Limb (tissue), 2 donors: ENCODE data around the gene HECTD1.
"Not testable (repeated sequence)": the region's sequence is repeated elsewhere in the genome, so short reads cannot be mapped to it uniquely, and the experiment has no call there.

Source experiments
- DNase-seq, 2 donors: peaks; one replicate each; pipeline ENCODE4 v3.0.0-alpha.2; 2016; ENCODE audit errors: extremely low spot score in 2 of 2

The HECTD1 gene

DNA sequence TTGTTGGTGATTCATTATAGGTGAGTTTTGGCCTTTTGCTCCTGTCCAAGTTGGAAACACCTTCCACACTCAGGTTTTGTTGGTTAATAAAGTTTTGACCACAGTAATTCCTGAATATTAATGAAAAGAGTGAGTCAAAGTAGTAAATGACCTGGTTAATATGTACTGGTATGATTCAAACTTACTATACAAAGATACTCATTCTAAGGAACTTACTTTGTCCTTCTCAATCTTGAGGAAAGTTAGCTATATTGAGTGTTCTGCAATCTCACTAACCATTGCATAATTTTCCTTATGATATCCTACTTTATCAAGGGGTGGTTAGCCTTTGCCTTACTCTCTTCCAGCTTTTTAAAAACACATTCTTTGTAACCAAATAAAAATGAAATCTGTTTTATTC, 20.9 kb upstream of the HECTD1 start:
- DNase-seq: no peak

- DNase-seq: no peak
Measured at GRCh38 chr14:31224808-31225207, 17.2 kb upstream of the HECTD1 start.

- DNase-seq: no peak
Measured at GRCh38 chr14:31223331-31223730, 15.7 kb upstream of the HECTD1 start.

GRCh38 chr14:31222834-31223233, 15.2 kb upstream of the HECTD1 start:
- DNase-seq: no peak

DNA sequence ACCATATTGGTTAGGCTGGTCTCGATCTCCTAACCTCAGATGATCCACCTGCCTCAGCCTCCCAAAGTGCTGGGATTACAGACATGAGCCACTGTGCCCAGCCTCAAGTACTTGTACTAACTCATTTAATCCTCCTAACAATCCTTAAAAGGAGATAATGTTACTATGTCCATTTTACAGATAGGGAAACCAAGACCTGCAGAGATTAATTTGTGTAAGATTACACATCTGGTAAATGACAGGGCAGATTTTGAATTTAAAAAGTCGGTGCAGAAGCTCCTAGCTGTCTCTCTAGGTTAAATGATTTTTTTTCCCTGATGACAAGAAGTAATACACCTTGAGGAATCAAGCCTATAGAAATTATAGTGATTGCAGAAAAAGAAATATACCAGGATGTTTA, 13.7 kb upstream of the HECTD1 start:
- no peak for DNase-seq

DNA sequence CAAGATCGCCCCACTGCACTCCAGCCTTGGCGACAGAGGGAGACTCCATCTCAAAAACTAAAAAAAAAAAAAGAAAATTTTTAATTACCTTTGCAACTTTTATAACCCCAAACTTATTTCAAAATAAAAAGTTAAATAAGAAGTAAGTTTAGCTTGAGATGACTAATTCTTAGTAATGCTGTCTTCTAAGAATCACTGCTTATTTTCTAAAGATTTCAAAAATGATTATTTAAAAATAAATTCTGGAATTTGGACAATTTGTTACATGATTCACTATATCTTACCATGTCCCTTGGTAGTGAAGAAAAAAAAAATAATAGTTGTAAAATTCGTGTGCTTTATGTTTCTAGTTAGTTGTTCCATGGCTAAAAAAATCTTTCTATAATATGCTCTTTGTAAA, 11.6 kb upstream of the HECTD1 start:
- DNase-seq: no peak

DNA sequence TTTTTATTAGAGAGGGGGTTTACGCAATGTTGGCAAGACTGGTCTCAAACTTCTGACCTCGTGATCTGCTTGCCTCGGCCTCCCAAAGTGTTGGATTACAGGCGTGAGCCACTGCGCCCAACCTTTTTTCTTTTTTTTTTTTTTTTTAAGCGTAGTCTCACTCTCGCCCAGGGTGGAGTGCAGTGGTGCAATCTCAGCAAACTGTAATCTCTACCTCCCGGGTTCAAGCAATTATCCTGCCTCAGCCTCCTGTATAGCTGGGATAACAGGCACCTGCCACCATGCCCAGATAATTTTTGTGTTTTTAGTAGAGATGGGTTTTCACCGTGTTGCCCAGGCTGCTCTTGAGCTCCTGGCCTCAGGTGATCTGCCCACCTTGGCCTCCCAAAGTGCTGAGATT, 8.8 kb upstream of the HECTD1 start:
- no peak for DNase-seq

DNA sequence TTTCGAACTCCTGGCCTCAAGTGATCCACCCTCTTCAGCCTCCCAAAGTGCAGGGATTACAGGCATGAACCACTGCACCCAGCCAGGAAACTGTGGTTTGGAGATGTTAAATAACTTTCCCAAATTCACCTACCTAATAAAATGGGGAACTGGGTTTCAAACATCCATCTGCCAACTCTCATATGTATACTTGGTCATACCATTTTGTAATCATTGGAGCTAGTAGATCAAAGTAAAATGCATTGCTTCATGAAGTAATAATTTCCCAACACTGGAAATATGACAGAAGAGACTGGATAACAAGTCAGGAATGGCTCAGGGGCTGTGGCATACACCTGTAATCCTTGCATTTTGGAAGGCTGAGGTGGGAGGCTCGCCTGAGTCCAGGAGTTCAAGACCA, 5.3 kb upstream of the HECTD1 start:
- DNase-seq: no peak

DNA sequence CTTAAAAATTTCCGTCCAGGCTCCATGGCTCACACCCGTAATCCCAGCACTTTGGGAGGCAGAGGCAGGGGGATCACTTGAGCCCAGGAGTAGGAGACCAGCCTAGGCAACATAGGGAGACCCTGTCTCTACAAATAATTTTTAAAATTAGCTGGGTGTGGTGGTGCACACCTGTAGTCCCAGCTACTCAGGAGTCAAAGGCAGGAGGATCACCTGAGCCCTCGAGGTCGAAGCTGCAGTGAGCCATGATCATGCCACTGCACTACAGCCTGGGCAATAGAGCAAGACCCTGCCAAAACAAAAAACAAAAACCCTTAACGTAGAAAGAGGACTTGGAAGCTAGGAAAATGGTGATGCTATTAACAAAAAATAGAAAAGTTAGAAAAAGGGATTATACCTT, 2.0 kb upstream of the HECTD1 start:
- DNase-seq: no peak

- no peak for DNase-seq
Measured at GRCh38 chr14:31208546-31209424, 1.2 kb upstream of the HECTD1 start.

DNA sequence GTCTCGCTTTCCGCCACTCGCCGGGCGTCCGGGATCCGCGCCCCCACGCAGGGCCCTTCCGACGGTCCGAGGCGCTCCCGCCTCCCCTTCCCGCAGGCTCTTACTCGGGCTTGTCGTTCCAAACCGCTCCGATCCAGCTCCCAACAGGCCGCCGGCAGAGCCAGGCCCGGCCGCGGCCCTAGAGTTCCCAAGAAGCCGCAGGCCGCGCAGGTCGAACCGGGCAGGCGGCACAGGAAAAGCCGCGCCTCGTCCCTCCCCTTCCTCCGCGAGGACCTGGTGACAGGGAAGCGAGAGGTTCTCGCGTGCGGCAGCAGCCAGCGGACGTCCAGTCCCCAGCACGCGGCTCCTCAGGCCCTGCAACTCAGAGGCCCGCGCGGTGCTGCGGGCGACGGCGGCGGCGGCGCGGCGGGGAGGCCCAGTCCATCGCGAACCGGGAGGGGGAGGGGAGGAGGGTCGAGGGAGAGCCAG, 272 bp downstream of the HECTD1 start:
- no peak for DNase-seq

- DNase-seq: no peak
Measured at GRCh38 chr14:31206536-31207286, 882 bp downstream of the HECTD1 start.

GRCh38 chr14:31205681-31206535, 1.7 kb downstream of the HECTD1 start:
- DNase-seq: no peak

DNA sequence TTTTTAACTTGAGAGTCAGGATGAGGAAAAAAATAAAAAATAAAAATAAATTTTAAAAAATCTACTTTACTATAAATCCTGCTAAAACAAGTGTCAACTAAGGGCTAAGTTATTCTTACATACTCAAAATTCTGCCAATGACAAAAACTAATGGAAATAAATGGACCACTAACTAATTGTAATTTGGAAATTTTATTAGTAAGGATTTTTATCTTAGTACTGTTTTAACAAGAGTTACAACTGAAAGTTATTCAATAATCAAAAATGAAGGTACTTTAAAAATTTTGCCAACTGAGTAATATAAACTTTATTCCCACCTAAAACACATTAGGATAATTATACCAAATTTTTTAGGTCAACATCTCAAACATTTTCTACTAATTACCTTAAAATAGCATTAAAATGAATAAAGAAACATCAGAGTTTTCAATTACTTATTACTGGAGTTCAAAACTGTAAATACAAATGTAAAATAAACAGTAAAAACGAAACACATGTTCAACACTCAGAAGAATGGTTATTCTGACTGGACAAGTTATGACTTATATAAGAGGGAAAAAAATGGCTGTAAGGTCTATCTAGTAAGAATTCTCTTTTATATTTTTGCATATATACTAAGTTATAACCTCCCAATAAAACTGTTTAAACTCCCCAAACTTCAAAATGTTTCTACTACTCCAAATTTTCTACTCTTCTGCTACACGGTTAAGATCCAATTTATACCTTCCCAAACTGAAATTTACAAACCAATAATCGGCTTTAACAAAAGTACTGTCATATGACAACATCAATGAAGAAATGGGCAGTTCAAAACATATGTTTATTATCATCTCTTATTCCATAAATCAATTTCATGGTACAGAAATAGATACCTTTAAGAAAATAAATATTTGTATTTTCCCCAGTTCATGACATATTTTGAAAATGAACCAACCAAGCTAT, 2.7 kb downstream of the HECTD1 start:
- DNase-seq: no peak

DNA sequence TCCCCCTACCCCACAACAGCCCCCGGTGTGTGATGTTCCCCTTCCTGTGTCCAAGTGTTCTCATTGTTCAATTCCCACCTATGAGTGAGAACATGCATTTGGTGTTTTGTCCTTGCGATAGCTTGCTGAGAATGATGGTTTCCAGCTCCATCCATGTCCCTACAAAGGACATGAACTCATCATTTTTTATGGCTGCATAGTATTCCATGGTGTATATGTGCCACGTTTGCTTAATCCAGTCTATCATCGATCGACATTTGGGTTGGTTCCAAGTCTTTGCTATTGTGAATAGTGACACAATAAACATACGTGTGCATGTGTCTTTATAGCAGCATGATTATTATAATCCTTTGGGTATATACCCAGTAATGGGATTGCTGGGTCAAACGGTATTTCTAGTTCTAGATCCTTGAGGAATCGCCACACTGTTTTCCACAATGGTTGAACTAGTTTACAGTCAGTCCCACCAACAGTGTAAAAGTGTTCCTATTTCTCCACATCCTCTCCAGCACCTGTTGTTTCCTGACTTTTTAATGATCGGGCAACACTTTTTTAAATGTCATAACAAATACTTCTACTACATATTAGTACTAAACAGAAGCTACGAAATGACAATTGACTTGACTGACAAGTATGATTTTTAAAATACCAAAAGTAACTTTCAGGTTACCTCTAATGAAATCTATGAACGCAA, 3.5 kb downstream of the HECTD1 start:
- DNase-seq: not testable (repeated sequence)

DNA sequence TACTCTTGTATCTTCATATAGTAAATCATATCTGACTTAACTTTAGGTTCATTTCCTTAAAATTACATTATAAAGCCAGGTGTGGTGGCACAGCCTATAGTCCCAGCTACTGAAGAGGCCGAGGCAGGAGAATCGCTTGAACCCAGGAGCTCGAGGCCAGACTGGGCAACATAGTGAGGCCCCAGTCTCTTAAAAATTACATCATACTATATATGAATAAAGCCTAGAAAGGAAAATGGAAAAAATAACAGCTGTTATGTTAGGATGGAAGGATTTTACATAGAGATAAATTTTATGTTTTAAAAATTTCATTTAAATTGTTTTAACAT, 4.2 kb downstream of the HECTD1 start:
- no peak for DNase-seq

DNA sequence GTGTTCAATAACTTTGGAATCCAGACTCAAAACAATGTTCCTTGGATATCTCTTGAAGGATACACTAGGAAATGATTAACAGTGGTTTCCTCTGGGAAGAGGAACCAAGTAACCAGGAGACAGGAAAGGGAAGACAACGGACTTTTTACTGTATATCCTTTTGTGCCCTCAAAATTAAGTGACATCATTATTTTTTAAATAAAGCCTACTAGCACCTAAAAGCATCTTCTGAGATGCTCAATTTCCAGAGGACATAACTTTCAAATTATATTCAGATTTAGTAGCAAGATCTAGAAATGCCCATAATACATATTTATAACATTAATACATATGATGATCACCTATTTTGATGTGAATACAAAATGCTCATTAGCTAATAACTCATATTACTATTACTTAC, 6.5 kb downstream of the HECTD1 start:
- no peak for DNase-seq

DNA sequence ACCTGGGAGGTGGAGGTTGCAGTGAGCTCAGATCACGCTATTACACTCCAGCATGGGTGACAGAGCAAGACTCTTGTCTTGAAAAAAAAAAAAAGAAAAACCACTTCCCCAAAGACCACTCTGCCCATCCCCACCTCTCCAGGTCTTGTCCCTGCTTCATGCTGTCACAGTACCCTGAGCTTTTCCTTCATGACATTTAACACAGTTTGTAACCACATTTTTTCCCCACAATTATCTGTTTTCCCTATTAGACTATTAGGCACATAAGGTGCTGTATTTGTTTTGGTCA, 6.9 kb downstream of the HECTD1 start:
- no peak for DNase-seq

GRCh38 chr14:31197671-31198070, 9.9 kb downstream of the HECTD1 start:
- DNase-seq: no peak

DNA sequence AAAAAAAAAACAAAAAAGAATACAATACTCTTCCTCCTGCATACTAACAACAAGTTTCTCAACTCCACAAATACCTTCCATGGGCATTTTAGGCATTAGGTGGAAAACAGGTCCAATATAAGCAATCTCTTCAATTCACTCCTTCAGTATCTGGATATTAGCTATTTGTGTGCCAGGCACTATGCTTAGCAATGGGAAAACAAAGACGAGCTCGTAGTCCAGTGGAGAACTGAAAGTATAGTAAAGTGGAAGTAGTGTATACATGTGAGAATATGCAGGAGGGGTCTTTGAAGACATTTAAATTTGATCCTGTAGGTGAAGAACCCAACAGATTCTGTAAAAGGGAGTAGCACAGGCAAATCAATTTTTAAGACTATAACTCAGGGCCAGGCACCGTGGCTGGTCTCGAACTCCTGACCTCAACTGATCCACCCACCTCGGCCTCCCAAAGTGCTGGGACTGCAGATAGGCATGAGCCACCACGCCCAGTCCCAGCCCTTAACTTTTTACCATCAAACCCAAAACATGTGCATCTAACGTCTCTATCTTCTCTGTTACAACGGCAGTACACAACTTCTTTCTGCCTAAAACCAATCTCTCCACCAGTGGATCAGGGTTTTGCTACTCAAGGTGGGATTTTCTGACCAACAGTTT, 10.6 kb downstream of the HECTD1 start:
- DNase-seq: no peak
